WTC11 (cell line): ENCODE results near the gene EPHX1. TPM values are rescaled to one million over a fixed set of nuclear protein-coding genes. Genes with fewer than 3 reads are reported as not detected.

Experiments
- ATAC-seq: fragments of 200-7000 bp; cut with Tn5 transposase; 2 replicates; pipeline ENCODE4 v1.10.0; 2021; ENCODE audit warnings: mild to moderate bottlenecking, moderate library complexity
- CTCF ChIA-PET: fragments of 300-600 bp; sonication (Branson Sonifier 250); formaldehyde crosslinking; loops from one replicate; lab custom pipeline; 2021; ENCODE audit warnings: antibody characterized with exemption; lab: Charles Lee
- POLR2A ChIA-PET: fragments of 350-600 bp; sonication (Branson Sonifier 250); formaldehyde crosslinking; loops from one replicate; lab custom pipeline; 2021; ENCODE audit warnings: antibody characterized with exemption; lab: Charles Lee
- DNase-seq: peaks from one replicate; pipeline ENCODE4 v3.0.0; 2021; ENCODE audit warnings: low spot score
- H3K27ac Mint-ChIP-seq: 2 replicates; pipeline ENCODE4 v1.8.0; 2021; ENCODE audit warnings: mixed read lengths
- H3K27me3 Mint-ChIP-seq: 2 replicates; pipeline ENCODE4 v1.8.0; 2021; ENCODE audit warnings: low read depth, mild to moderate bottlenecking, moderate library complexity, mixed read lengths
- H3K36me3 Mint-ChIP-seq: 2 replicates; pipeline ENCODE4 v1.8.0; 2021; ENCODE audit warnings: mixed read lengths
- H3K4me1 Mint-ChIP-seq: 2 replicates; pipeline ENCODE4 v1.8.0; 2022; ENCODE audit warnings: mixed read lengths
- H3K4me3 Mint-ChIP-seq: 2 replicates; pipeline ENCODE4 v1.8.0; 2021; ENCODE audit warnings: mild to moderate bottlenecking, moderate library complexity, mixed read lengths
- H3K9me3 Mint-ChIP-seq: 2 replicates; pipeline ENCODE4 v1.8.0; 2021; ENCODE audit warnings: mixed read lengths
- MYBL2 ChIP-seq: sonication (generic); formaldehyde crosslinking; IDR thresholded peaks from 2 replicates; pipeline ENCODE4 v1.8.1; 2023; ENCODE audit warnings: mild to moderate bottlenecking, moderate library complexity, missing genetic modification reagents
- NFYB ChIP-seq: sonication (generic); formaldehyde crosslinking; conservative IDR thresholded peaks from 2 replicates; pipeline ENCODE4 v1.8.0; 2022; ENCODE audit warnings: low read depth, missing genetic modification reagents
- RELA ChIP-seq: sonication (generic); formaldehyde crosslinking; IDR thresholded peaks from 2 replicates; pipeline ENCODE4 v1.8.1; 2022; ENCODE audit warnings: missing genetic modification reagents, mild to moderate bottlenecking, borderline replicate concordance
- SOX15 ChIP-seq: fragments of 250-450 bp; sonication (Bioruptor Pico); IDR thresholded peaks from 2 replicates; pipeline ENCODE4 v1.9.0; 2021; ENCODE audit warnings: mild to moderate bottlenecking
- TP53 ChIP-seq: sonication (generic); formaldehyde crosslinking; IDR thresholded peaks from 2 replicates; pipeline ENCODE4 v1.8.1; 2023; ENCODE audit warnings: mild to moderate bottlenecking, missing genetic modification reagents
- ZBTB43 ChIP-seq: sonication (generic); formaldehyde crosslinking; IDR thresholded peaks from 2 replicates; pipeline ENCODE4 v1.8.1; 2023; ENCODE audit warnings: mild to moderate bottlenecking, missing genetic modification reagents
- ZMAT4 ChIP-seq: fragments of 250-450 bp; sonication (Bioruptor Pico); IDR thresholded peaks from 2 replicates; pipeline ENCODE4 v1.9.0; 2021; ENCODE audit warnings: mild to moderate bottlenecking
- ZNF138 ChIP-seq: sonication (generic); formaldehyde crosslinking; conservative IDR thresholded peaks from 2 replicates; pipeline ENCODE4 v1.8.1; 2022; ENCODE audit warnings: mild to moderate bottlenecking, moderate library complexity, missing genetic modification reagents
- ZNF219 ChIP-seq: sonication (generic); formaldehyde crosslinking; IDR thresholded peaks from 2 replicates; pipeline ENCODE4 v1.8.0; 2023; ENCODE audit warnings: missing genetic modification reagents, mild to moderate bottlenecking, borderline replicate concordance
- total RNA-seq: library from RNA; stranded (reverse); gene quantifications from 3 replicates; pipeline ENCODE4 v1.2.3, GENCODE V29; 2021
- TF ChIP-seq, protein P1 (sequence below): fragments of 250-450 bp; sonication (Bioruptor Pico); IDR thresholded peaks from 2 replicates; pipeline ENCODE4 v1.9.0; 2021; ENCODE audit warnings: mild to moderate bottlenecking, borderline replicate concordance
- TF ChIP-seq, protein P2 (sequence below): fragments of 250-450 bp; sonication (Bioruptor Pico); IDR thresholded peaks from 2 replicates; pipeline ENCODE4 v1.8.0; 2021; ENCODE audit warnings: mild to moderate bottlenecking
- TF ChIP-seq, protein P3 (sequence below): fragments of 250-450 bp; sonication (Bioruptor Pico); IDR thresholded peaks from 2 replicates; pipeline ENCODE4 v1.9.0; 2021; ENCODE audit warnings: mild to moderate bottlenecking
- TF ChIP-seq, protein P4 (sequence below): sonication (generic); formaldehyde crosslinking; IDR thresholded peaks from 2 replicates; pipeline ENCODE4 v1.8.1; 2022; ENCODE audit warnings: low read depth, missing genetic modification reagents, borderline replicate concordance
- TF ChIP-seq, protein P5 (sequence below): fragments of 250-450 bp; sonication (Bioruptor Pico); conservative IDR thresholded peaks from 2 replicates; pipeline ENCODE4 v1.9.0; 2021; ENCODE audit warnings: mild to moderate bottlenecking

EPHX1 gene
- total RNA-seq, 1 experiment from 2014 or later: 60.9 TPM

GRCh38 chr1:225770561-225771248, 39.2 kb upstream of the EPHX1 start (continued):
- TF ChIP-seq, protein P1, sequence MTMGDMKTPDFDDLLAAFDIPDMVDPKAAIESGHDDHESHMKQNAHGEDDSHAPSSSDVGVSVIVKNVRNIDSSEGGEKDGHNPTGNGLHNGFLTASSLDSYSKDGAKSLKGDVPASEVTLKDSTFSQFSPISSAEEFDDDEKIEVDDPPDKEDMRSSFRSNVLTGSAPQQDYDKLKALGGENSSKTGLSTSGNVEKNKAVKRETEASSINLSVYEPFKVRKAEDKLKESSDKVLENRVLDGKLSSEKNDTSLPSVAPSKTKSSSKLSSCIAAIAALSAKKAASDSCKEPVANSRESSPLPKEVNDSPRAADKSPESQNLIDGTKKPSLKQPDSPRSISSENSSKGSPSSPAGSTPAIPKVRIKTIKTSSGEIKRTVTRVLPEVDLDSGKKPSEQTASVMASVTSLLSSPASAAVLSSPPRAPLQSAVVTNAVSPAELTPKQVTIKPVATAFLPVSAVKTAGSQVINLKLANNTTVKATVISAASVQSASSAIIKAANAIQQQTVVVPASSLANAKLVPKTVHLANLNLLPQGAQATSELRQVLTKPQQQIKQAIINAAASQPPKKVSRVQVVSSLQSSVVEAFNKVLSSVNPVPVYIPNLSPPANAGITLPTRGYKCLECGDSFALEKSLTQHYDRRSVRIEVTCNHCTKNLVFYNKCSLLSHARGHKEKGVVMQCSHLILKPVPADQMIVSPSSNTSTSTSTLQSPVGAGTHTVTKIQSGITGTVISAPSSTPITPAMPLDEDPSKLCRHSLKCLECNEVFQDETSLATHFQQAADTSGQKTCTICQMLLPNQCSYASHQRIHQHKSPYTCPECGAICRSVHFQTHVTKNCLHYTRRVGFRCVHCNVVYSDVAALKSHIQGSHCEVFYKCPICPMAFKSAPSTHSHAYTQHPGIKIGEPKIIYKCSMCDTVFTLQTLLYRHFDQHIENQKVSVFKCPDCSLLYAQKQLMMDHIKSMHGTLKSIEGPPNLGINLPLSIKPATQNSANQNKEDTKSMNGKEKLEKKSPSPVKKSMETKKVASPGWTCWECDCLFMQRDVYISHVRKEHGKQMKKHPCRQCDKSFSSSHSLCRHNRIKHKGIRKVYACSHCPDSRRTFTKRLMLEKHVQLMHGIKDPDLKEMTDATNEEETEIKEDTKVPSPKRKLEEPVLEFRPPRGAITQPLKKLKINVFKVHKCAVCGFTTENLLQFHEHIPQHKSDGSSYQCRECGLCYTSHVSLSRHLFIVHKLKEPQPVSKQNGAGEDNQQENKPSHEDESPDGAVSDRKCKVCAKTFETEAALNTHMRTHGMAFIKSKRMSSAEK (CRISPR knock-in tag): no peak
- TF ChIP-seq NFYB (CRISPR knock-in tag) (no peak), ZNF138 (CRISPR knock-in tag) (no peak), MYBL2 (CRISPR knock-in tag) (no peak), SOX15 (CRISPR knock-in tag) (no peak), ZMAT4 (CRISPR knock-in tag) (no peak), RELA (CRISPR knock-in tag) (no peak)
- TF ChIP-seq, protein P2, sequence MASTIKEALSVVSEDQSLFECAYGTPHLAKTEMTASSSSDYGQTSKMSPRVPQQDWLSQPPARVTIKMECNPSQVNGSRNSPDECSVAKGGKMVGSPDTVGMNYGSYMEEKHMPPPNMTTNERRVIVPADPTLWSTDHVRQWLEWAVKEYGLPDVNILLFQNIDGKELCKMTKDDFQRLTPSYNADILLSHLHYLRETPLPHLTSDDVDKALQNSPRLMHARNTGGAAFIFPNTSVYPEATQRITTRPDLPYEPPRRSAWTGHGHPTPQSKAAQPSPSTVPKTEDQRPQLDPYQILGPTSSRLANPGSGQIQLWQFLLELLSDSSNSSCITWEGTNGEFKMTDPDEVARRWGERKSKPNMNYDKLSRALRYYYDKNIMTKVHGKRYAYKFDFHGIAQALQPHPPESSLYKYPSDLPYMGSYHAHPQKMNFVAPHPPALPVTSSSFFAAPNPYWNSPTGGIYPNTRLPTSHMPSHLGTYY (CRISPR knock-in tag): no peak
- TF ChIP-seq, protein P3, sequence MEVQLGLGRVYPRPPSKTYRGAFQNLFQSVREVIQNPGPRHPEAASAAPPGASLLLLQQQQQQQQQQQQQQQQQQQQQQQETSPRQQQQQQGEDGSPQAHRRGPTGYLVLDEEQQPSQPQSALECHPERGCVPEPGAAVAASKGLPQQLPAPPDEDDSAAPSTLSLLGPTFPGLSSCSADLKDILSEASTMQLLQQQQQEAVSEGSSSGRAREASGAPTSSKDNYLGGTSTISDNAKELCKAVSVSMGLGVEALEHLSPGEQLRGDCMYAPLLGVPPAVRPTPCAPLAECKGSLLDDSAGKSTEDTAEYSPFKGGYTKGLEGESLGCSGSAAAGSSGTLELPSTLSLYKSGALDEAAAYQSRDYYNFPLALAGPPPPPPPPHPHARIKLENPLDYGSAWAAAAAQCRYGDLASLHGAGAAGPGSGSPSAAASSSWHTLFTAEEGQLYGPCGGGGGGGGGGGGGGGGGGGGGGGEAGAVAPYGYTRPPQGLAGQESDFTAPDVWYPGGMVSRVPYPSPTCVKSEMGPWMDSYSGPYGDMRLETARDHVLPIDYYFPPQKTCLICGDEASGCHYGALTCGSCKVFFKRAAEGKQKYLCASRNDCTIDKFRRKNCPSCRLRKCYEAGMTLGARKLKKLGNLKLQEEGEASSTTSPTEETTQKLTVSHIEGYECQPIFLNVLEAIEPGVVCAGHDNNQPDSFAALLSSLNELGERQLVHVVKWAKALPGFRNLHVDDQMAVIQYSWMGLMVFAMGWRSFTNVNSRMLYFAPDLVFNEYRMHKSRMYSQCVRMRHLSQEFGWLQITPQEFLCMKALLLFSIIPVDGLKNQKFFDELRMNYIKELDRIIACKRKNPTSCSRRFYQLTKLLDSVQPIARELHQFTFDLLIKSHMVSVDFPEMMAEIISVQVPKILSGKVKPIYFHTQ (CRISPR knock-in tag): no peak

- no peaks in the 10 kb centered on the region; the same call in 1 of the 2 replicates for H3K27me3 Mint-ChIP-seq
- no peak overlapping the region for H3K4me3 Mint-ChIP-seq
- DNase-seq: no peak
- ChIA-PET CTCF (interaction anchor here (0.5 to 7.0 kb wide), 37 partner anchors 9 to 1307 kb away, joined by 3 to 99 read pairs (median 5); partner anchors contain the start of genes ENAH, EPHX1 and SDE2), POLR2A (interaction anchor here (1.3 to 2.1 kb wide), 3 partner anchors 20 to 119 kb away, joined by 4 to 8 read pairs (median 5); partner anchors contain the start of gene ENAH)
- H3K36me3 Mint-ChIP-seq: no peaks in the 10 kb centered on the region
- H3K9me3 Mint-ChIP-seq: no peaks in the 10 kb centered on the region
- ATAC-seq: no peak
- H3K4me1 Mint-ChIP-seq: peaks cover 58% of the 10 kb centered on the region
- H3K27ac Mint-ChIP-seq: peak overlapping the region; percentile 77
- TF ChIP-seq ZBTB43 (CRISPR knock-in tag) (no peak), TP53 (CRISPR knock-in tag) (no peak), ZNF219 (CRISPR knock-in tag) (no peak), ZMAT4 (CRISPR knock-in tag) (no peak)
- TF ChIP-seq, protein P4, sequence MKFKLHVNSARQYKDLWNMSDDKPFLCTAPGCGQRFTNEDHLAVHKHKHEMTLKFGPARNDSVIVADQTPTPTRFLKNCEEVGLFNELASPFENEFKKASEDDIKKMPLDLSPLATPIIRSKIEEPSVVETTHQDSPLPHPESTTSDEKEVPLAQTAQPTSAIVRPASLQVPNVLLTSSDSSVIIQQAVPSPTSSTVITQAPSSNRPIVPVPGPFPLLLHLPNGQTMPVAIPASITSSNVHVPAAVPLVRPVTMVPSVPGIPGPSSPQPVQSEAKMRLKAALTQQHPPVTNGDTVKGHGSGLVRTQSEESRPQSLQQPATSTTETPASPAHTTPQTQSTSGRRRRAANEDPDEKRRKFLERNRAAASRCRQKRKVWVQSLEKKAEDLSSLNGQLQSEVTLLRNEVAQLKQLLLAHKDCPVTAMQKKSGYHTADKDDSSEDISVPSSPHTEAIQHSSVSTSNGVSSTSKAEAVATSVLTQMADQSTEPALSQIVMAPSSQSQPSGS (CRISPR knock-in tag): no peak
- TF ChIP-seq, protein P3 (CRISPR knock-in tag): no peak
- TF ChIP-seq, protein P5, sequence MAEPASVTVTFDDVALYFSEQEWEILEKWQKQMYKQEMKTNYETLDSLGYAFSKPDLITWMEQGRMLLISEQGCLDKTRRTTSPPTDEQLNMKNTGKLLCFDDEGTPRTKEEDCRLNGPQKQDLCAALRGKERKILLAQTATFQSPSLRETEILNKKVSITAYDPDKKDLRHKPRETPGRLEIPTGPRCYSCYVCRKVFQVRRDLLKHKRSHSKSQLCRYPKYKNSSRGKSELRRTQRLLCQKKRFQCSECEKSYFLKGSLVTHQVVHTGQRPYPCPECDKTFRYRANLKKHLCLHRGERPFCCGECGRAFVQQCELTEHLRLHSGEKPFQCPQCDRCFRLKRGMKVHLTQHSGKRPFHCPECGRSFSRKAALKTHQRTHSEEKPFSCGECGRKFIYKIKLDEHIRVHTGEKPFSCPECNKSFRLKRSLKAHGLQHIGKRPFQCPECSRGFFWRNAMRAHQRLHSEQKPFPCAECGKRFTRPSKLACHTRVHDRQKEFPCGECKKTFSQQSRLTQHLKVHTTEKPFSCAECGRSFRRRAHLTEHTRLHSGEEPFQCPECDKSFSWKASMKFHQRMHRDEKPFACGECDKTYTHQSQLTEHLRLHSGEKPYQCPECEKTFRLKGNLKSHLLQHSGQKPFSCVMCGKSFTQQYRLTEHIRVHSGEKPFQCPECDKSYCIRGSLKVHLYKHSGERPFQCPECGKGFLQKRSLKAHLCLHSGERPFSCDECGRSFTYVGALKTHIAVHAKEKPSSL (CRISPR knock-in tag): no peak
Measured at GRCh38 chr1:225771661-225772322, 38.1 kb upstream of the EPHX1 start.
